Measurements from ENCODE around the gene CYCS.
A peak's percentile ranks its signal among the peaks of the same experiment; 100 is the strongest.
"Not testable (repeated sequence)": the region's sequence is repeated elsewhere in the genome, so short reads cannot be mapped to it uniquely, and the experiment has no call there.

The CYCS gene

GRCh38 chr7:25132430-25132829 is 7.4 kb upstream of the CYCS start:
- H3K36me3 Mint-ChIP-seq: no peaks in the 10 kb centered on the region
- ATAC-seq: no peak

GRCh38 chr7:25126751-25127150 is 1.7 kb upstream of the CYCS start:
- Mint-ChIP-seq H3K36me3 (peaks cover 40% of the 10 kb centered on the region), H3K4me1 (peaks cover 24% of the 10 kb centered on the region), H3K4me3 (no peak overlapping the region), H3K9me3 (no peaks in the 10 kb centered on the region), H3K27ac (no peak overlapping the region)
- ATAC-seq (no peak), DNase-seq (ENCODE audit: low spot score in 2 of 2) (no peak)

More at GRCh38 chr7:25132430-25132829, 7.4 kb upstream of the CYCS start:
- Mint-ChIP-seq H3K27ac (no peak overlapping the region), H3K9me3 (no peaks in the 10 kb centered on the region), H3K4me3 (no peak overlapping the region), H3K4me1 (peaks cover 12% of the 10 kb centered on the region)
- DNase-seq (ENCODE audit: low spot score in 2 of 2): no peak

- no peak for ATAC-seq
- H3K36me3 Mint-ChIP-seq: peaks cover 62% of the 10 kb centered on the region
- peak; percentile 8 to 67 for DNase-seq (ENCODE audit: low spot score in 2 of 2)
Measured at GRCh38 chr7:25124465-25125136, 459 bp downstream of the CYCS start.

GRCh38 chr7:25122373-25122772 is 2.7 kb downstream of the CYCS start:
- H3K36me3 Mint-ChIP-seq: peaks cover 84% of the 10 kb centered on the region
- H3K4me1 Mint-ChIP-seq: peaks cover 38% of the 10 kb centered on the region
- no peaks in the 10 kb centered on the region for H3K9me3 Mint-ChIP-seq
- peak overlapping the region; percentile 50 for H3K27ac Mint-ChIP-seq
- ATAC-seq: no peak
- no peak for DNase-seq (ENCODE audit: low spot score in 2 of 2)
- H3K4me3 Mint-ChIP-seq: no peak overlapping the region

More at GRCh38 chr7:25124465-25125136, 459 bp downstream of the CYCS start:
- Mint-ChIP-seq H3K9me3 (no peaks in the 10 kb centered on the region), H3K4me3 (peak overlapping the region; percentile 99), H3K27ac (peak overlapping the region; percentile 100), H3K4me1 (peaks cover 25% of the 10 kb centered on the region)

- Mint-ChIP-seq H3K36me3 (peaks cover 91% of the 10 kb centered on the region), H3K4me3 (no peak overlapping the region), H3K4me1 (peaks cover 46% of the 10 kb centered on the region), H3K9me3 (no peaks in the 10 kb centered on the region), H3K27ac (peak overlapping the region; percentile 50)
- ATAC-seq (no peak), DNase-seq (ENCODE audit: low spot score in 2 of 2) (no peak)
Measured at GRCh38 chr7:25121599-25121998, 3.5 kb downstream of the CYCS start.

- H3K27ac Mint-ChIP-seq: peak overlapping the region; percentile 23
- DNase-seq (ENCODE audit: low spot score in 2 of 2): no peak
- H3K36me3 Mint-ChIP-seq: peaks cover 79% of the 10 kb centered on the region
- ATAC-seq: no peak
- H3K9me3 Mint-ChIP-seq: no peaks in the 10 kb centered on the region
- H3K4me1 Mint-ChIP-seq: peaks cover 49% of the 10 kb centered on the region
- no peak overlapping the region for H3K4me3 Mint-ChIP-seq
Measured at GRCh38 chr7:25119102-25119501, 6.0 kb downstream of the CYCS start.

- Mint-ChIP-seq H3K36me3 (peaks cover 70% of the 10 kb centered on the region), H3K27ac (peak overlapping the region; percentile 92), H3K4me3 (peak overlapping the region; percentile 58), H3K4me1 (peaks cover 41% of the 10 kb centered on the region), H3K9me3 (no peaks in the 10 kb centered on the region)
- peak; percentile 52 for ATAC-seq
- no peak for DNase-seq (ENCODE audit: low spot score in 2 of 2)
Measured at GRCh38 chr7:25118048-25118753, 6.9 kb downstream of the CYCS start.

- no peaks in the 10 kb centered on the region for H3K9me3 Mint-ChIP-seq
- H3K4me1 Mint-ChIP-seq: peaks cover 42% of the 10 kb centered on the region
- H3K4me3 Mint-ChIP-seq: peak overlapping the region; percentile 58
- ATAC-seq (peak; percentile 95), DNase-seq (ENCODE audit: low spot score in 2 of 2) (no peak)
- H3K27ac Mint-ChIP-seq: peak overlapping the region; percentile 92
- H3K36me3 Mint-ChIP-seq: peaks cover 62% of the 10 kb centered on the region
Measured at GRCh38 chr7:25117226-25118047, 7.6 kb downstream of the CYCS start.

- Mint-ChIP-seq H3K36me3 (peaks cover 54% of the 10 kb centered on the region), H3K4me3 (peak overlapping the region; percentile 58)
Measured at GRCh38 chr7:25116621-25117020, 8.4 kb downstream of the CYCS start.

GRCh38 chr7:25110514-25110913 is 14.5 kb downstream of the CYCS start:
- H3K27ac Mint-ChIP-seq; H3K36me3 Mint-ChIP-seq; ATAC-seq; H3K9me3 Mint-ChIP-seq; H3K4me1 Mint-ChIP-seq; DNase-seq (ENCODE audit: low spot score in 2 of 2); H3K4me3 Mint-ChIP-seq: not testable (repeated sequence)

More at GRCh38 chr7:25116621-25117020, 8.4 kb downstream of the CYCS start:
- DNase-seq (ENCODE audit: low spot score in 2 of 2) (no peak), ATAC-seq (no peak)
- Mint-ChIP-seq H3K27ac (peak overlapping the region; percentile 92), H3K4me1 (peaks cover 37% of the 10 kb centered on the region), H3K9me3 (no peaks in the 10 kb centered on the region)

GRCh38 chr7:25109276-25109675 is 15.8 kb downstream of the CYCS start:
- H3K36me3 Mint-ChIP-seq: no peaks in the 10 kb centered on the region
- ATAC-seq: no peak
- no peaks in the 10 kb centered on the region for H3K9me3 Mint-ChIP-seq
- H3K4me3 Mint-ChIP-seq: no peak overlapping the region
- no peak overlapping the region for H3K27ac Mint-ChIP-seq
- H3K4me1 Mint-ChIP-seq: peaks cover 5% of the 10 kb centered on the region
- DNase-seq (ENCODE audit: low spot score in 2 of 2): no peak

- H3K9me3 Mint-ChIP-seq: no peaks in the 10 kb centered on the region
- ATAC-seq (no peak), DNase-seq (ENCODE audit: low spot score in 2 of 2) (no peak)
- no peak overlapping the region for H3K27ac Mint-ChIP-seq
- no peaks in the 10 kb centered on the region for H3K36me3 Mint-ChIP-seq
- H3K4me1 Mint-ChIP-seq: no peaks in the 10 kb centered on the region
- no peak overlapping the region for H3K4me3 Mint-ChIP-seq
Measured at GRCh38 chr7:25105911-25106310, 19.1 kb downstream of the CYCS start.

- Mint-ChIP-seq H3K4me1 (no peaks in the 10 kb centered on the region), H3K9me3 (no peaks in the 10 kb centered on the region), H3K4me3 (no peak overlapping the region), H3K36me3 (no peaks in the 10 kb centered on the region), H3K27ac (no peak overlapping the region)
- DNase-seq (ENCODE audit: low spot score in 2 of 2): no peak
- no peak for ATAC-seq
Measured at GRCh38 chr7:25103773-25104172, 21.3 kb downstream of the CYCS start.

- Mint-ChIP-seq H3K9me3 (no peaks in the 10 kb centered on the region), H3K27ac (no peak overlapping the region), H3K4me1 (no peaks in the 10 kb centered on the region), H3K36me3 (no peaks in the 10 kb centered on the region), H3K4me3 (no peak overlapping the region)
- no peak for DNase-seq (ENCODE audit: low spot score in 2 of 2)
- no peak for ATAC-seq
Measured at GRCh38 chr7:25101817-25102216, 23.2 kb downstream of the CYCS start.

All from stimulated activated effector memory CD8-positive, alpha-beta T cell treated with anti-CD3 and anti-CD28 coated beads, Interleukin-12 subunit alpha, Interleukin-12 subunit beta, amount 100 ng/mL, for 72 hours (primary cell).